ENCODE data around the gene ITPR3. TPM values are rescaled to one million over a fixed set of nuclear protein-coding genes. Genes with fewer than 3 reads are reported as not detected.

Gene ITPR3
- total and polyA plus RNA-seq, 2 donors from 2014 or later, result 4.2 to 86.3 TPM

- Histone ChIP-seq H3K27ac (ENCODE audit: low read depth in 2 of 2, low read length in 2 of 2) (no peak overlapping the region), H3K9ac (ENCODE audit: low read length in 3 of 3) (no peak overlapping the region), H3K9me3 (ENCODE audit: control insufficient read depth in 2 of 3, insufficient read depth in 1 of 3, low read length in 3 of 3) (no peaks in the 10 kb centered on the region), H3K36me3 (ENCODE audit: control insufficient read depth in 2 of 3, insufficient read depth in 3 of 3, low read length in 3 of 3) (no peaks in the 10 kb centered on the region), H3K4me3 (ENCODE audit: low read length in 3 of 3) (no peak overlapping the region), H3K27me3 (ENCODE audit: control insufficient read depth, insufficient read depth, low read length) (no peaks in the 10 kb centered on the region), H3K4me1 (ENCODE audit: control insufficient read depth in 2 of 3, insufficient read depth in 2 of 3, low read depth in 1 of 3, low read length in 3 of 3) (peaks cover 0 to 12% (median 2%) of the 10 kb centered on the region in 3 donors)
- FAIRE-seq (no peak), DNase-seq (peak in 1 of 5 donors; percentile 6)
- TF ChIP-seq, protein P1, sequence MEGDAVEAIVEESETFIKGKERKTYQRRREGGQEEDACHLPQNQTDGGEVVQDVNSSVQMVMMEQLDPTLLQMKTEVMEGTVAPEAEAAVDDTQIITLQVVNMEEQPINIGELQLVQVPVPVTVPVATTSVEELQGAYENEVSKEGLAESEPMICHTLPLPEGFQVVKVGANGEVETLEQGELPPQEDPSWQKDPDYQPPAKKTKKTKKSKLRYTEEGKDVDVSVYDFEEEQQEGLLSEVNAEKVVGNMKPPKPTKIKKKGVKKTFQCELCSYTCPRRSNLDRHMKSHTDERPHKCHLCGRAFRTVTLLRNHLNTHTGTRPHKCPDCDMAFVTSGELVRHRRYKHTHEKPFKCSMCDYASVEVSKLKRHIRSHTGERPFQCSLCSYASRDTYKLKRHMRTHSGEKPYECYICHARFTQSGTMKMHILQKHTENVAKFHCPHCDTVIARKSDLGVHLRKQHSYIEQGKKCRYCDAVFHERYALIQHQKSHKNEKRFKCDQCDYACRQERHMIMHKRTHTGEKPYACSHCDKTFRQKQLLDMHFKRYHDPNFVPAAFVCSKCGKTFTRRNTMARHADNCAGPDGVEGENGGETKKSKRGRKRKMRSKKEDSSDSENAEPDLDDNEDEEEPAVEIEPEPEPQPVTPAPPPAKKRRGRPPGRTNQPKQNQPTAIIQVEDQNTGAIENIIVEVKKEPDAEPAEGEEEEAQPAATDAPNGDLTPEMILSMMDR (IDR thresholded peaks at IDR 0.05; ENCODE audit: borderline replicate concordance, extremely low read depth, insufficient read depth), result no peak
- intact Hi-C loops (cut with DNase I), result no loop called here
Measured at GRCh38 chr6:33623895-33624381, 2.8 kb downstream of the ITPR3 start.

DNA sequence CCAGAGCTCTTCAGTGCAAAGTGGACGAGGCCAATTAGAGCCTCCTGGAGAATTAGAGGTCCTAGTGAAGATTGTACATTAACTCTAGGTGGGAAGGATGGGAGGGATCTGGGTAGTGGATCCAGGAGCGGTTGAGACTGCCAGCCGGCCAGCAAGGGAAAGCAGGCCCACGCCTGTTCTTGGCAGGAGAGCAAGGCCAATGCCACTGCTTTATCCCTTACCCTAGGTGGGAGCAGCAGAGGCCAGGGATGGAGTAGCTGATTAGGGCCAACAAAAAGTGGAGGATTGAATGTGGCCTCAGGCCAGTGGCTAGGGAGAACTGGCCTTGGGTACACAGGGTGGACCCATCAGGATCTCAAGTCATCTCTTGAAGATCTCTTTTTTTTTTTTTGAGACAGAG is 3.7 kb downstream of the ITPR3 start:
- no peak for FAIRE-seq
- TF ChIP-seq, protein P1 (IDR thresholded peaks at IDR 0.05; ENCODE audit: borderline replicate concordance, extremely low read depth, insufficient read depth), result no peak
- no peak overlapping the region for H3K27ac ChIP-seq (ENCODE audit: low read depth in 2 of 2, low read length in 2 of 2)

GRCh38 chr6:33627876-33628275 is 6.8 kb downstream of the ITPR3 start:
- no peak overlapping the region for H3K9ac ChIP-seq (ENCODE audit: low read length in 3 of 3)
- no peak for FAIRE-seq
- H3K27me3 ChIP-seq (ENCODE audit: control insufficient read depth, insufficient read depth, low read length), result no peaks in the 10 kb centered on the region
- H3K9me3 ChIP-seq (ENCODE audit: control insufficient read depth in 2 of 3, insufficient read depth in 1 of 3, low read length in 3 of 3), result no peaks in the 10 kb centered on the region
- H3K27ac ChIP-seq (ENCODE audit: low read depth in 2 of 2, low read length in 2 of 2), result no peak overlapping the region
- TF ChIP-seq, protein P1 (IDR thresholded peaks at IDR 0.05; ENCODE audit: borderline replicate concordance, extremely low read depth, insufficient read depth), result no peak
- H3K4me3 ChIP-seq (ENCODE audit: low read length in 3 of 3), result no peak overlapping the region
- no peaks in the 10 kb centered on the region for H3K36me3 ChIP-seq (ENCODE audit: control insufficient read depth in 2 of 3, insufficient read depth in 3 of 3, low read length in 3 of 3)
- intact Hi-C loops (cut with DNase I), result no loop called here
- DNase-seq, result peak in 1 of 5 donors; percentile 61
- H3K4me1 ChIP-seq (ENCODE audit: control insufficient read depth in 2 of 3, insufficient read depth in 2 of 3, low read depth in 1 of 3, low read length in 3 of 3), result peaks cover 0 to 9% (median 2%) of the 10 kb centered on the region in 3 donors

More for the DNA sequence above, 3.7 kb downstream of the ITPR3 start:
- no peaks in the 10 kb centered on the region for H3K36me3 ChIP-seq (ENCODE audit: control insufficient read depth in 2 of 3, insufficient read depth in 3 of 3, low read length in 3 of 3)
- intact Hi-C loops (cut with DNase I), result no loop called here
- peak in 1 of 5 donors; percentile 66 for DNase-seq
- H3K9me3 ChIP-seq (ENCODE audit: control insufficient read depth in 2 of 3, insufficient read depth in 1 of 3, low read length in 3 of 3), result no peaks in the 10 kb centered on the region
- H3K9ac ChIP-seq (ENCODE audit: low read length in 3 of 3), result no peak overlapping the region
- H3K4me3 ChIP-seq (ENCODE audit: low read length in 3 of 3), result no peak overlapping the region
- H3K4me1 ChIP-seq (ENCODE audit: control insufficient read depth in 2 of 3, insufficient read depth in 2 of 3, low read depth in 1 of 3, low read length in 3 of 3), result peaks cover 0 to 7% (median 2%) of the 10 kb centered on the region in 3 donors
- no peaks in the 10 kb centered on the region for H3K27me3 ChIP-seq (ENCODE audit: control insufficient read depth, insufficient read depth, low read length)

Data from kidney (tissue), 14 donors.